Mesodermal cell (in vitro differentiated cells): ENCODE measurements around the gene TCTN2.

Experiments
- H3K27ac ChIP-seq: 2 replicates; pipeline ENCODE4 v1.7.0; 2013; ENCODE audit warnings: mild to moderate bottlenecking, low read depth, low read length, moderate library complexity; ENCODE audit not compliant: severe bottlenecking
- H3K36me3 ChIP-seq: 2 replicates; pipeline ENCODE4 v1.7.1; 2013; ENCODE audit warnings: mild to moderate bottlenecking, low read length, moderate library complexity; ENCODE audit not compliant: control insufficient read depth, insufficient read depth
- H3K4me1 ChIP-seq: one replicate; pipeline ENCODE4 v1.7.1; 2013; ENCODE audit warnings: mild to moderate bottlenecking, low read length; ENCODE audit not compliant: insufficient read depth, control insufficient read depth, poor library complexity, severe bottlenecking
- H3K4me3 ChIP-seq: 2 replicates; pipeline ENCODE4 v1.7.0; 2013; ENCODE audit warnings: low read length, control low read depth, mild to moderate bottlenecking; ENCODE audit not compliant: insufficient read depth, poor library complexity, severe bottlenecking; ENCODE audit errors: extremely low read depth
- H3K9me3 ChIP-seq: 2 replicates; pipeline ENCODE4 v1.7.1; 2013; ENCODE audit warnings: mild to moderate bottlenecking, low read length, moderate library complexity; ENCODE audit not compliant: control insufficient read depth
- WGBS, 2 experiments: methylation state at CpG; one replicate each; pipeline ENCODE4 v1.1.5; 2013; ENCODE audit warnings: missing lambda C conversion rate in 2 of 2; ENCODE audit not compliant: insufficient coverage in 2 of 2; 5-methylcytosine and 5-hydroxymethylcytosine counted together

Gene TCTN2

DNA sequence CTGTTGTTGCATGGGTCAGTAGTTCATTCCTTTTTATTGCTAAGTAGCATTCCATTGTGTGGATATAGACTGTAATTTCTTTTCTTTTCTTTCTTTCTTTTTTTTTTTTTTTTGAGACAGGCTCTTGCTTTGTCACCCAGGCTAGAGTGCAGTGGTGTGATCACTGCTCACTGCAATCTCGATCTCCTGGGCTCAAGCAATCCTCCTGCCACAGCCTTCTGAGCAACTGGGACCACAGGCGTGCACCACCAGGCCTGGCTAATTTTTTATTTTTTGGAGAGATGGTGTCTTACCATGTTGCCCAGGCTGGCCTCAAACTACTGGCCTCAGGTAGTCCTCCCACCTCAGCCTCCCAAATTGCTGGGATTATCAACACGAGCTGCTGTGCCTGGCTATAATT lies 46.4 kb downstream of the TCTN2 start:
- H3K9me3 ChIP-seq, result no peaks in the 10 kb centered on the region
- 83 to 100% methylated on average over 1 to 2 of the region's 3 CpGs for WGBS, 2 experiments
- H3K4me1 ChIP-seq, result no peaks in the 10 kb centered on the region
- peaks cover 29% of the 10 kb centered on the region for H3K36me3 ChIP-seq
- H3K27ac ChIP-seq, result no peak overlapping the region
- no peak overlapping the region for H3K4me3 ChIP-seq

GRCh38 chr12:123720141-123720814 lies 49.4 kb downstream of the TCTN2 start:
- H3K27ac ChIP-seq, result peak overlapping the region; percentile 52
- WGBS, 2 experiments, result 82 to 95% methylated on average over 4 to 5 of the region's 5 CpGs
- H3K9me3 ChIP-seq, result no peaks in the 10 kb centered on the region
- peaks cover 47% of the 10 kb centered on the region for H3K36me3 ChIP-seq
- H3K4me3 ChIP-seq, result no peak overlapping the region
- no peaks in the 10 kb centered on the region for H3K4me1 ChIP-seq

- H3K4me1 ChIP-seq, result no peaks in the 10 kb centered on the region
- 100% methylated on average over 2 of the region's 2 CpGs for WGBS, 2 experiments
- no peak overlapping the region for H3K27ac ChIP-seq
- peaks cover 51% of the 10 kb centered on the region for H3K36me3 ChIP-seq
- no peak overlapping the region for H3K4me3 ChIP-seq
- no peaks in the 10 kb centered on the region for H3K9me3 ChIP-seq
These were observed 50.3 kb downstream of the TCTN2 start for GRCh38 chr12:123721245-123721644.

GRCh38 chr12:123723011-123723410 lies 52.1 kb downstream of the TCTN2 start:
- Histone ChIP-seq H3K36me3 (peaks cover 67% of the 10 kb centered on the region), H3K4me1 (no peaks in the 10 kb centered on the region)
- WGBS, 2 experiments, result 96 to 100% methylated on average over 5 to 6 of the region's 8 CpGs

GRCh38 chr12:123723765-123724164 lies 52.9 kb downstream of the TCTN2 start:
- Histone ChIP-seq H3K36me3 (peaks cover 74% of the 10 kb centered on the region), H3K4me3 (no peak overlapping the region), H3K4me1 (no peaks in the 10 kb centered on the region), H3K27ac (no peak overlapping the region), H3K9me3 (no peaks in the 10 kb centered on the region)
- WGBS, 2 experiments, result 78 to 100% methylated on average over 1 to 2 of the region's 5 CpGs

More at GRCh38 chr12:123723011-123723410, 52.1 kb downstream of the TCTN2 start:
- no peaks in the 10 kb centered on the region for H3K9me3 ChIP-seq
- H3K4me3 ChIP-seq, result no peak overlapping the region
- no peak overlapping the region for H3K27ac ChIP-seq

DNA sequence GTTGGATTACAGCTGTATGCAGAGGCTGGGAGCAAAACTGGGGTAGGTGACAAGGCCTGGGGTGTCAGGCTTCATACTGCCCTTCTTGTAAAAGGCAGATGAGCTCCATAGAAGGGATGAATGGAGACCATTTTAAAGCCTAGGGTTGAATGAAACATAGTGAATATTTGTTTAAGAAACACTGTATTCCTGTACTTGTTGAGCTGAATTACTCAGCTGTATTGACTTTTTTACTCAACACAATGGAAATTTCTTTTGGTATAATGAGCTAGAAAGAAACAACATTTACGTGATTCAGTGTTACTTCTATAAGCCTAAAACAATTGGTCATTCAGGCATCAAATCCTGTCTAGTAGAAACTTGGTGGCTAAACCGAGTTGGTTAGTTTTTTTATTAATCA lies 55.3 kb downstream of the TCTN2 start:
- no peaks in the 10 kb centered on the region for H3K4me1 ChIP-seq
- no peak overlapping the region for H3K27ac ChIP-seq
- no peaks in the 10 kb centered on the region for H3K9me3 ChIP-seq
- H3K4me3 ChIP-seq, result no peak overlapping the region
- H3K36me3 ChIP-seq, result peaks cover 87% of the 10 kb centered on the region
- WGBS, 2 experiments, result no CpG with 5 or more reads among the region's 2 CpGs

- Histone ChIP-seq H3K36me3 (peaks cover 84% of the 10 kb centered on the region), H3K4me3 (no peak overlapping the region), H3K27ac (no peak overlapping the region), H3K9me3 (no peaks in the 10 kb centered on the region), H3K4me1 (peaks cover under 1% of the 10 kb centered on the region)
- 92 to 100% methylated on average over 1 to 2 of the region's 2 CpGs for WGBS, 2 experiments
These were observed 56.0 kb downstream of the TCTN2 start for GRCh38 chr12:123726962-123727361.

GRCh38 chr12:123727878-123728277 lies 57.0 kb downstream of the TCTN2 start:
- H3K36me3 ChIP-seq, result peaks cover 80% of the 10 kb centered on the region
- no peak overlapping the region for H3K27ac ChIP-seq
- peaks cover 5% of the 10 kb centered on the region for H3K4me1 ChIP-seq
- WGBS, 2 experiments, result no CpG with 5 or more reads among the region's 3 CpGs
- H3K4me3 ChIP-seq, result no peak overlapping the region
- H3K9me3 ChIP-seq, result no peaks in the 10 kb centered on the region

DNA sequence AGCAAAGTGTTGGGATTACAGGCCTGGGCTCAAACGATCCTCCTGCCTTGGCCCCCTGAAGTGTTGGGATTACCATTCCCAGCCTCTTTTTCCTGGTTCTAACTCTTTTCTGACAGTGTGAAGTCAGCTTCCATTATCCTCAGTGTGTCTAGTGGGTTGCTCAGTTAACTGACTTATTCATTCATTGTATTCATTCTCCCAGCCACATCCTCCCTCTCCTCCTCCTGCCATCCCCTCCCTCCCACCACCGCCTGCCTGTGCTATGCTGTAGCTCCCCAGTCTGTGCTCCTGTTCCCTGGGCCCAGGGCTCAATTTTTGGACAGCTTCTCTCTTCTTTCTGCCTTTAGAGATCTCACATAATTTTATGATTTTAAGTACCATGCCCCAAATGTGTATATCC lies 60.7 kb downstream of the TCTN2 start:
- Histone ChIP-seq H3K4me3 (no peak overlapping the region), H3K36me3 (peaks cover 83% of the 10 kb centered on the region), H3K27ac (no peak overlapping the region), H3K4me1 (peaks cover 5% of the 10 kb centered on the region), H3K9me3 (no peaks in the 10 kb centered on the region)
- WGBS, 2 experiments, result 87 to 100% methylated on average over 2 of the region's 2 CpGs

DNA sequence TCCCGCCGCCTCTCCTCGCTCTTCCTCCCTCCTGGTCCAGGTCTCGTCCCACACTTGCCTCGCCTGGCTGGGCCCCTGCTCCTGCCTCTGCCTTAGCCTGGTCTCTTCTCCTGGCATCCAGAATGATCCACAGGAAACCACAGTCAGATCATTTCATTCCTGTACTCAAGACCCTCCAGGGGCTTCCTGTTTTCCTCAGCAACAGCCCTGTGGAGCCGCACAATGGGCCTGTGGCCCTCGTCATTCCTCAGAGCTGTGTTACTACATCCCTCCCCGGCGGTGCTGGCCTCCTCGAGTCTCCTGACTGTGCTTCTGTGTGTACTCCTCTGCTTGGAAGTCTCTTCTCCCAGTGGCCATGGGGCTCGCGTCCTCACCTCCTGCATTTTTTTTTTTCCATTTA lies 61.3 kb downstream of the TCTN2 start:
- 89 to 95% methylated on average over 12 of the region's 12 CpGs for WGBS, 2 experiments

GRCh38 chr12:123733229-123733628 lies 62.3 kb downstream of the TCTN2 start:
- Histone ChIP-seq H3K4me1 (peaks cover 5% of the 10 kb centered on the region), H3K27ac (no peak overlapping the region), H3K9me3 (no peaks in the 10 kb centered on the region), H3K36me3 (peaks cover 82% of the 10 kb centered on the region), H3K4me3 (no peak overlapping the region)
- 93% methylated on average over 9 of the region's 10 CpGs for WGBS, 2 experiments

More for the DNA sequence above, 61.3 kb downstream of the TCTN2 start:
- H3K27ac ChIP-seq, result peak overlapping the region; percentile 62
- H3K4me3 ChIP-seq, result no peak overlapping the region
- H3K9me3 ChIP-seq, result no peaks in the 10 kb centered on the region
- H3K36me3 ChIP-seq, result peaks cover 83% of the 10 kb centered on the region
- H3K4me1 ChIP-seq, result peaks cover 5% of the 10 kb centered on the region
